OCI-LY1 (cell line): ENCODE data around the gene PHLPP1.

Source experiments
- EZH2 ChIP-seq: fragments of 200-600 bp; sonication (generic), shearing (Covaris generic); IDR thresholded peaks from 2 replicates; pipeline ENCODE4 v1.8.0; 2017; ENCODE audit warnings: borderline replicate concordance, mixed run types, mild to moderate bottlenecking, antibody characterized with exemption, low read length, moderate library complexity, mixed read lengths
- TF ChIP-seq, protein P1 (sequence below): fragments of 200-600 bp; sonication (generic), shearing (Covaris generic); IDR thresholded peaks from 2 replicates; pipeline ENCODE4 v1.5.1; 2017; ENCODE audit warnings: mild to moderate bottlenecking, antibody characterized with exemption, low read length, moderate library complexity, mixed read lengths

- TF ChIP-seq, protein P1, sequence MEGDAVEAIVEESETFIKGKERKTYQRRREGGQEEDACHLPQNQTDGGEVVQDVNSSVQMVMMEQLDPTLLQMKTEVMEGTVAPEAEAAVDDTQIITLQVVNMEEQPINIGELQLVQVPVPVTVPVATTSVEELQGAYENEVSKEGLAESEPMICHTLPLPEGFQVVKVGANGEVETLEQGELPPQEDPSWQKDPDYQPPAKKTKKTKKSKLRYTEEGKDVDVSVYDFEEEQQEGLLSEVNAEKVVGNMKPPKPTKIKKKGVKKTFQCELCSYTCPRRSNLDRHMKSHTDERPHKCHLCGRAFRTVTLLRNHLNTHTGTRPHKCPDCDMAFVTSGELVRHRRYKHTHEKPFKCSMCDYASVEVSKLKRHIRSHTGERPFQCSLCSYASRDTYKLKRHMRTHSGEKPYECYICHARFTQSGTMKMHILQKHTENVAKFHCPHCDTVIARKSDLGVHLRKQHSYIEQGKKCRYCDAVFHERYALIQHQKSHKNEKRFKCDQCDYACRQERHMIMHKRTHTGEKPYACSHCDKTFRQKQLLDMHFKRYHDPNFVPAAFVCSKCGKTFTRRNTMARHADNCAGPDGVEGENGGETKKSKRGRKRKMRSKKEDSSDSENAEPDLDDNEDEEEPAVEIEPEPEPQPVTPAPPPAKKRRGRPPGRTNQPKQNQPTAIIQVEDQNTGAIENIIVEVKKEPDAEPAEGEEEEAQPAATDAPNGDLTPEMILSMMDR = no peak
- TF ChIP-seq EZH2 = no peak
Observed at GRCh38 chr18:62857263-62857976, 142.1 kb downstream of the PHLPP1 start.
